SW 1271 (cell line): ENCODE results near the gene AQP7.
"Not testable (repeated sequence)": the region's sequence is repeated elsewhere in the genome, so short reads cannot be mapped to it uniquely, and the experiment has no call there.

Experiments used
- DNase-seq, 2 experiments: peaks; one replicate each; lab custom pipeline; 2025; lab: John Stamatoyannopoulos, UW

AQP7 gene

DNA sequence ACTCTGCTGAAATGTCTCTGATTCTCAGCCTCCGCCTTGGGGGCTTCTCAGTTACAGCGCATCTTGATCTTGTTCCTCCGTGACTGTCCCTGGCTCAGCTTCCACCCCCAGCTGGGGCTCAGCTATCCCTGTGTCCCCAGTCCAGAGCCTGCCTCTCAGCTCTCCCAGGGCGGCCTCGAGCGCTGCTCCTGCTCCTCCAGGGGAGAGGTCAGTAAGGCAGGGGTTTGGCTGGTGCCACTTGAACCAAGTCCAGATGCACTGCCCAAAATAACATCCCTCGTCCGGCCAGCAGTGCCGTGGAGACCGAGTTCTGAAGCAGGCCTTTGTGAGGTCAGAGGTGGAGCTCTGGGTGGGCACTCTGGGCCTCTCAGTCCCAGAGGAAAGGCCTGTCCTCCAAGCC lies at the start of gene AQP7:
TSS of gene AQP7 (minus strand) at position 198 of the 400 bp plus-strand sequence. CDS start 1,306 bp downstream, outside the sequence.
- not testable (repeated sequence) for DNase-seq

- no peak for DNase-seq
These were observed 48.3 kb upstream of the AQP7 start for GRCh38 chr9:33450621-33451146.

- DNase-seq, result no peak
These were observed 47.3 kb upstream of the AQP7 start for GRCh38 chr9:33449715-33450114.

- no peak for DNase-seq
These were observed 45.6 kb upstream of the AQP7 start for GRCh38 chr9:33447799-33448553.

DNA sequence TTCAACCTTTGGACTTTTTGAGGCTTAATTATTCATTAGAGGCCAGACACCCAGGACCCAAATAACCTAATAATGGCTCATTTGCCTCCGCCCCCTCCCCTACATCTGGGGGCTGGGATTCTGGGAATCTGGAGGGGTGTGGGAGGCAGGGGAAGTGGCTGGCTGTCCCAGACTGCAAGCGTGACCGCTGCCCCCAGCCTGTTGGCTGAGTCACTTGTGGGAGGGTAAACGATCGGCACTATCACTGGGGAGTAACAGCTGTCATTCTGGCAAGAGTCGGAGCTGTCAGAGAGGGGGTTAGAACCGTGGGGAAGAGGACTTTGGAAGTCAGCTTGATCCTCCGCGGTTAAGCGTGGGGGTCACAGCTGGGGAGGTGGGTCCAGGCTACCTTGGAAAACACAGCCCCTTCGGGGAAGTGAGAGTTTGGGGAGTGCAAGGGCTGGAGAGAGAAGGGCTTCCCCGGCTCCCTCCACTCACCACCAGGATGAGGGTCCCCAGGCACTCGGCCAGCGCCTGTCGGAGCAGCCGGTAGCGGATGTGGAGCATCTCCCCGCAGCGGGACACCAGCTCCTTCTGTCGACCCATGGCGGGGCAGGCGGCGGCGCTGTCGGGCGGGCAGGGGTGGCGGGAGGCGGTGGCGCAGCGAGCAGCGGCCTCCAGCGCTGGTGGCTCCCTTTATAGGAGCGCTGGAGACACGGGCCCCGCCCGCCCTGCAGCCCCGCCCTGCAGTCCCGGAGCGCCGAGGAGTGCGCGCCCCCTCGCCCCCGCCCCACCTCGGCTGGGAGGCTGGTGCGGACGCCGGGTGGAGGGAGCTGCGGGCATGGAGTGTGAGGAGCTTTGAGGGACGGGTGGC lies 44.8 kb upstream of the AQP7 start, which contains the start of gene AQP3:
TSS of gene AQP3 (minus strand) at position 648 of the 853 bp plus-strand sequence. CDS start at position 585, 63 bp downstream.
- DNase-seq, result no peak

GRCh38 chr9:33446240-33446945 lies 44.0 kb upstream of the AQP7 start:
- DNase-seq, result no peak

- DNase-seq, result no peak
These were observed 43.2 kb upstream of the AQP7 start for GRCh38 chr9:33445389-33446239.

DNA sequence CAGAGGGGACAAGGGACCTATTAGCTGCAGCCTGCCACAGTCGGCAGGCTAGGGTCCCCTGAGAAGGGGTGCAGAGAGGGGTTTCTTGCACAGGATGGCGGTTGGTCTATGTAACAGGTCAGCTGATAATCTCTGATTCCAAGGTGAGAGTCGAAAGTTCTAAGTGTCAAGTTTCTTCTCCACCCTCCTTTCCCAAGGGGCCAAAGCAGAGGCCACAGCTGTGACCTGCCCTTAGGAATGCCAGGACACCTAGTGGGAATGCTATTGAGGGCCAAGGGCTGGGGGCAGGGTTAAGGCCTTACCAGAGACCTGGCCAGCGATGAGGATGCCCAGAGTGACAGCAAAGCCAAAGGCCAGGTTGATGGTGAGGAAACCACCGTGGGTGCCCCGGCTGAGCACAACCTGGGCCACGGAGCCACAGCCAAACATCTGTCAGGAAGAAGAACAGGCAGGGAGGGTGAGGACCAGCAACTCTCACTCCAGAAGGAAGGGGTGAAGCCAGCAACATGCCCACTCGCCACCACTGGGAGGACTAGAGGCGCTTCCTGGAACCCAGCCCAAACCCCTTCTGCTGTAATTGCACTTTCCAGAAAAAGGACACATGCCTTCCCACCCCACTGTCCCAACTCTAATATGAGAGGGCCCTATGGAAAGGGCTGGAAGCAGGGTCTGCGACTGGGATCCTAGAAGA lies 41.2 kb upstream of the AQP7 start:
- no peak for DNase-seq

DNA sequence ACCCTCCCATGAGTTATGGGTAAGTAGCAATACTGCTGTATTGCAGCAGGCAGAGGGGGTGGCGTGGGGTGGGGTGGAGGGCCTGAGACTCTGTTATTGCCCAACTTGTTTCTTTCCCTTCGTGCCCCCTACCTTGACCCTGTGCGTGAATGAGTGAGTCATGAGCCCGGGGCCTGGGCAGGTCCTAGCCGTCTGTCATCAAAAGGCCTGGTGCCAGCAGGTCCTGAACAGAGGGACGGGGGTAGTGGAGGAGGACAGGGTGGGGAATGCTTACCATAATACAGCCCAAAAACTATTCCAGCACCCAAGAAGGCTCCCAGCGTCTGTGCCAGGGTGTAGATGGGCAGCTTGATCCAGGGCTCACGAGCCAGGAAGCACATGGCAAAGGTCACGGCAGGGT lies 40.7 kb upstream of the AQP7 start:
- no peak for DNase-seq

GRCh38 chr9:33442125-33442524 lies 39.8 kb upstream of the AQP7 start:
- no peak for DNase-seq

GRCh38 chr9:33440609-33441008 lies 38.2 kb upstream of the AQP7 start:
- no peak for DNase-seq

DNA sequence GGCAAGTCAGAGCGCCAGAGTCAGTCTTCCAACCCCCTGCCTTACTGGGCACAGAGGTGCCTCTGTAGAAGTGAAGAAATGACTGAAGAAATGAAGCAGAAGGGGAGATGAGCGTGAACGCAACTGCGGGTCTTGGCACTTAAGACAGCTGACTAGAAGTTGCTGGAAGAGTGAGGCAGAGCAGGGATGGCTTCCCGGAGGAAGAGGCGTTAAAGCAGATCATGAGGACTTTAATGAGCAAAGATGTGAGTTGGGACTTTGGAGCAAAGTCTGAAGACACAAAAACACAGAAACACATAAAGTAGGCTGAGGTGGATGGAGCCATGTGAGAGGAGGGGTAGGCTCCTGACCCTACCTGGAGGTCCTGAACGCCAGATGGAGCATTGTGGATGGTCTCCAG lies 37.8 kb upstream of the AQP7 start:
- DNase-seq, result no peak

- DNase-seq, result no peak
These were observed 37.4 kb upstream of the AQP7 start for GRCh38 chr9:33439731-33440130.

GRCh38 chr9:33438926-33439680 lies 36.7 kb upstream of the AQP7 start:
- DNase-seq, result no peak

DNA sequence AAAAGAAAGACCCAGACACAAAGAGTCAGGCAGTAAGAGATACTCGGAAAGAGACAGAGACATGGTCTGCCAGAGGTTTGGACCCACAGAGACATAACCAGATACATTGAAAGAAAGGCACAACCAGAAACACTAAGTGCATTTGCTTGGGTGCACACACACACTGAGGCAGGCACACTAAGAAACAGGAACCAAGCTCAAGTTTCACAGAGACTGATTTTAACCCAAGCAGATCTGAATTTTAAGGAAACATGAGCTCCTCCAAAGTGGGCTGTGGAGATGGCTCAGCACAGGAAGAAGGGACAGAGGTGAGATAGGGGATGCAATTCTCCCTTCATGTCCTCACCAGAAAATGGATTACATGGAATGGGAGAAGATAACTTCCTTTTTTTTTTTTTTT lies 35.5 kb upstream of the AQP7 start:
- DNase-seq, result no peak

DNA sequence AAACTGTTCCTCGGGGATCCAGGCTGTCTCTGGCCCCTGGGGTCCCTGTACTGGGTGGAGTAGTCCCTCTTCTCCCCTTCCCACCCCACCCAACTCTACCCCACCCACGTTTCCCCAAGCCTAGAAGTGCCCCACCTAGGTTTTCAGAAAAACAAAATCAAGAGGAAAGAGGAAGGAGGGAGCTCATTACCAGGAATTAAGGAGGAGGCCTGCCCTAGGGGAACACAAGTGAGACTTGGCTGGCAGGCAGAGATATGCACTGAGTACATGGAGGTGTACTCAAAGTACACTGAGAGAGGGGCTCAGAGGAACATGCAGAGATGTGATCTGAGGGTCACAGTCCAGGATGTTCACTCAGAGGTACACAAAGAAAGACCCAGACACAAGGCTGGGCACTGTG lies 34.8 kb upstream of the AQP7 start:
- DNase-seq, result no peak

DNA sequence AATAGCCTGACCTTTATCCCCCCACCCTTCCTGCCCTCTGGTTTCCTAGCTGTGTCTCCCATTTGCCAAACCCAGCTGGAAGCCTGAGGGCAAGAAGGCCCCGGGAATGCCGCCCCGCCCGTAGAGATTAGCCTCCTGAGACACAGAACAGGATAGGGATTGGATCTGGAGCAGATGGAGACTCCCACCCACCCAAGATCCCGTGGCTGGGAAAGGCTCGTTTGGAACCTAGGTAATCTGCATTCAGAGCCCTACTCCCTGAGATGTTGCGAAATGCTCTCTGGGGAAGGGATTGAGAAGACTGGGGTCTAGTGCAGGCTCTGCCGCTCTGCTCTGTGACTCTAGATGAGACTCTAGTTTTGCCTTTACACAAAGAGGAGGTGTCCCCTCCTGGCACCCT lies 34.1 kb upstream of the AQP7 start:
- no peak for DNase-seq

DNA sequence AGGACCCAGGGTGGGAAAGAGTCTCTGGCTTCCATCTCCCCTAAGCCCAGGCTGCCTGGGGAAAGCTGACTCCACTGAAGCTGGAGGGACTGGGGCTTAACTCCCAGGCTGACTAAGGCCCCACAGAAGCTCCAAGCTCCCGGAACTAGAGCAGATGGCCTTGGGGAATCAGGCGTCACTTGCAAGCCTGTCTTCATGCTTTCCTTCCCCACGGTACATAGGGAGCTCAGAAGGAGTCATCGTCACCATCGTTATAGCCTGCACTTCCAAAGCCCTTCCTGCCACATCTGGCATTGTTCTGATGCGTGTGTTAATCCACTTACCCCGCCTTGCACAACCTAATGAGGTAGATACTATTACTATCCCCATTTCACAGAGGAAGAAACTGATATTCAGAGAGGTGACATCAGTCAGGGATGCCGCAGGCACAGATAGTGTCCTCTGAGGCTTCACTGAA lies 33.5 kb upstream of the AQP7 start:
- no peak for DNase-seq

- DNase-seq, result no peak
These were observed 32.1 kb upstream of the AQP7 start for GRCh38 chr9:33434317-33435105.
